Measurements from ENCODE around the gene KCNH2.

GRCh38 chr7:150943453-150943814 lies 34.7 kb downstream of the KCNH2 start:
- no peak for TF ChIP-seq SIN3A (IDR thresholded peaks at IDR 0.05; ENCODE audit: borderline replicate concordance, low read depth, low read length)
- TF ChIP-seq RAD21 (IDR thresholded peaks at IDR 0.05; ENCODE audit: low read length) = no peak
- no peak for TF ChIP-seq POLR2AphosphoS5 (IDR thresholded peaks at IDR 0.05; ENCODE audit: low read depth, low read length)
- TF ChIP-seq, protein P1, sequence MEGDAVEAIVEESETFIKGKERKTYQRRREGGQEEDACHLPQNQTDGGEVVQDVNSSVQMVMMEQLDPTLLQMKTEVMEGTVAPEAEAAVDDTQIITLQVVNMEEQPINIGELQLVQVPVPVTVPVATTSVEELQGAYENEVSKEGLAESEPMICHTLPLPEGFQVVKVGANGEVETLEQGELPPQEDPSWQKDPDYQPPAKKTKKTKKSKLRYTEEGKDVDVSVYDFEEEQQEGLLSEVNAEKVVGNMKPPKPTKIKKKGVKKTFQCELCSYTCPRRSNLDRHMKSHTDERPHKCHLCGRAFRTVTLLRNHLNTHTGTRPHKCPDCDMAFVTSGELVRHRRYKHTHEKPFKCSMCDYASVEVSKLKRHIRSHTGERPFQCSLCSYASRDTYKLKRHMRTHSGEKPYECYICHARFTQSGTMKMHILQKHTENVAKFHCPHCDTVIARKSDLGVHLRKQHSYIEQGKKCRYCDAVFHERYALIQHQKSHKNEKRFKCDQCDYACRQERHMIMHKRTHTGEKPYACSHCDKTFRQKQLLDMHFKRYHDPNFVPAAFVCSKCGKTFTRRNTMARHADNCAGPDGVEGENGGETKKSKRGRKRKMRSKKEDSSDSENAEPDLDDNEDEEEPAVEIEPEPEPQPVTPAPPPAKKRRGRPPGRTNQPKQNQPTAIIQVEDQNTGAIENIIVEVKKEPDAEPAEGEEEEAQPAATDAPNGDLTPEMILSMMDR (IDR thresholded peaks at IDR 0.05) = no peak
- TF ChIP-seq EZH2phosphoT487 (IDR thresholded peaks at IDR 0.05; ENCODE audit: borderline replicate concordance, low read depth) = no peak
- no peak for TF ChIP-seq PBX3 (IDR thresholded peaks at IDR 0.05)
- TF ChIP-seq SMC3 (IDR thresholded peaks at IDR 0.05; ENCODE audit: low read depth, low read length) = no peak
- TF ChIP-seq, protein P2, sequence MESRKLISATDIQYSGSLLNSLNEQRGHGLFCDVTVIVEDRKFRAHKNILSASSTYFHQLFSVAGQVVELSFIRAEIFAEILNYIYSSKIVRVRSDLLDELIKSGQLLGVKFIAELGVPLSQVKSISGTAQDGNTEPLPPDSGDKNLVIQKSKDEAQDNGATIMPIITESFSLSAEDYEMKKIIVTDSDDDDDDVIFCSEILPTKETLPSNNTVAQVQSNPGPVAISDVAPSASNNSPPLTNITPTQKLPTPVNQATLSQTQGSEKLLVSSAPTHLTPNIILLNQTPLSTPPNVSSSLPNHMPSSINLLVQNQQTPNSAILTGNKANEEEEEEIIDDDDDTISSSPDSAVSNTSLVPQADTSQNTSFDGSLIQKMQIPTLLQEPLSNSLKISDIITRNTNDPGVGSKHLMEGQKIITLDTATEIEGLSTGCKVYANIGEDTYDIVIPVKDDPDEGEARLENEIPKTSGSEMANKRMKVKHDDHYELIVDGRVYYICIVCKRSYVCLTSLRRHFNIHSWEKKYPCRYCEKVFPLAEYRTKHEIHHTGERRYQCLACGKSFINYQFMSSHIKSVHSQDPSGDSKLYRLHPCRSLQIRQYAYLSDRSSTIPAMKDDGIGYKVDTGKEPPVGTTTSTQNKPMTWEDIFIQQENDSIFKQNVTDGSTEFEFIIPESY (IDR thresholded peaks at IDR 0.05; ENCODE audit: borderline replicate concordance, low read depth) = no peak
